ENCODE results near the gene CXCL1.

Gene CXCL1

DNA sequence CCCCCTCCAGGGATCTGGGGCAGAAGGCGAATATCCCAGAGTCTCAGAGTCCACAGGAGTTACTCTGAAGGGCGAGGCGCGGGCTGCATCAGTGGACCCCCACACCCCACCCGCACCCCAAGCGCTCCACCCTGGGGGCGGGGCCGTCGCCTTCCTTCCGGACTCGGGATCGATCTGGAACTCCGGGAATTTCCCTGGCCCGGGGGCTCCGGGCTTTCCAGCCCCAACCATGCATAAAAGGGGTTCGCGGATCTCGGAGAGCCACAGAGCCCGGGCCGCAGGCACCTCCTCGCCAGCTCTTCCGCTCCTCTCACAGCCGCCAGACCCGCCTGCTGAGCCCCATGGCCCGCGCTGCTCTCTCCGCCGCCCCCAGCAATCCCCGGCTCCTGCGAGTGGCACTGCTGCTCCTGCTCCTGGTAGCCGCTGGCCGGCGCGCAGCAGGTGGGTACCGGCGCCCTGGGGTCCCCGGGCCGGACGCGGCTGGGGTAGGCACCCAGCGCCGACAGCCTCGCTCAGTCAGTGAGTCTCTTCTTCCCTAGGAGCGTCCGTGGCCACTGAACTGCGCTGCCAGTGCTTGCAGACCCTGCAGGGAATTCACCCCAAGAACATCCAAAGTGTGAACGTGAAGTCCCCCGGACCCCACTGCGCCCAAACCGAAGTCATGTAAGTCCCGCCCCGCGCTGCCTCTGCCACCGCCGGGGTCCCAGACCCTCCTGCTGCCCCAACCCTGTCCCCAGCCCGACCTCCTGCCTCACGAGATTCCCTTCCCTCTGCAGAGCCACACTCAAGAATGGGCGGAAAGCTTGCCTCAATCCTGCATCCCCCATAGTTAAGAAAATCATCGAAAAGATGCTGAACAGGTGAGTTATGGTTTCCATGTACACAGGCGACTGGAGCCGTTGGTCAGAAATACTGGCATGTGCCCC lies at the start of gene CXCL1:
TSS of gene CXCL1 (plus strand) at position 264 of the 926 bp plus-strand sequence. CDS start at position 342, 78 bp downstream.
- DNase-seq: no peak

DNA sequence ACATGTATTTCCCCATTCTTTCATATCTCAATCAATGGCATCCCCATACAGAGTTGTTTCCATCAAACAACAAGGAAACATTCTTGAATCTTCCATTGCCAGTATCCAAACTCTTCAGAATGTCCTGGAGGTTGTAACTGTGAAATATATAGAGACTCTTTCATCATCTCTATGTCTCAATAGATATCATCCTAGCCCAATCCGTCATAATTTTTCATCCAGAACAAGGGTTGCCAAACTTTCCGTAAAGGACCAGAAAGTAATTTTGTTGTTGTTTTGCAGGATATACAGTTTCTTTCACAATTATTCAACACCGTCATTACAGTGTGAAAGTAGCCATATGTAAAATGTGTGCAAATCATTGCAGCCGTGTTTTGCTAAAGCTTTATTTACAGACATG lies 47.9 kb upstream of the CXCL1 start:
- no peak for DNase-seq

GRCh38 chr4:73822389-73822788 lies 46.8 kb upstream of the CXCL1 start:
- DNase-seq: no peak

DNA sequence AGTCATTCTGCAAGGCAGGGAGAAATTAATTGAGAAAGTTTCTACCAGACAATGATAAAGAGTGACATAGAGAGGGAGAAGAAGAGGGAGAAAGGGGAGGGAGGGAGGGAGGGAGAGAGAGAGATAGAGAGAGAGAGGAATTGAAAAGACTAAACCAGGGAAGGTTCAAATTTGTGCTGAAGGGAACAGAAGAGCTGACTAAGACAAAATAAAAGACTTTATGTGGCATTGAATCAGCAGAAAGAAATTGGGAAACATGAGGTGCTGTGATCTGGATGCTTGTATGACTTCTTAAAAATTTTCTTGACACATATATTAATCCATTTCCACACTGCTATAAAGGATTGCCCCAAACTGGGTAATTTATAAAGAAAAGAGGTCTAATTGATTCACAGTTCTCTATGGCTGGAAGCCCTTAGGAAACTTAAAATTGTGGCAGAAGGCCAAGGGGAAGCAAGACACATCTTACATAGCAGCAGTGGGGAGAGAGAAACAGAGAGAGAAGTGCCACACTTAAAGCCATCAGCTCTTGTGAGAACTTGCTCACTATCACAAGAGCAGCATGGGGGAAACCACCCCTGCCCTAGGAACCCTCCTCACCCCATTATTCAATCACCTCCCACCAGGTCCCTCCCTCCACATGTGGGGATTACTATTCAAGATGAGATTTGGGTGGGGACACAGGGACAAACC lies 46.2 kb upstream of the CXCL1 start:
- no peak for DNase-seq

DNA sequence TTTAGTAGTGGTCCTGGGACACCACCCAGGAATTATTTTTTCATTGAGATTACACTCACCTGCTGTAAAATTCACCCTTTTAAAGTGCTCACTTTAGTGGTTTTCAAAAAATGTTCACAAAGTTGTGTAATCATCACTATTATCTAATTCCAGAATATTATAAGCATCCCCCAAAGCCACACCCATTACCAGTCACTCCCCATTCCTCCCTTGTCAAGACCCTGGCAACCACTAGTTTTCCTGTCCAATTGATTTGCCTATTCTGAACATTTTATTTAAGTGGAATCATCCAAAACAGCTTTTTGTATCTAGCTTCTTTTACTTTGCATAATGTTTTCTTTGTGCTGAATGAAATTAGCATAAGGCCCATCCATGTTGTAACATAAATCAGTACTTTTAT lies 45.4 kb upstream of the CXCL1 start:
- DNase-seq: no peak

DNA sequence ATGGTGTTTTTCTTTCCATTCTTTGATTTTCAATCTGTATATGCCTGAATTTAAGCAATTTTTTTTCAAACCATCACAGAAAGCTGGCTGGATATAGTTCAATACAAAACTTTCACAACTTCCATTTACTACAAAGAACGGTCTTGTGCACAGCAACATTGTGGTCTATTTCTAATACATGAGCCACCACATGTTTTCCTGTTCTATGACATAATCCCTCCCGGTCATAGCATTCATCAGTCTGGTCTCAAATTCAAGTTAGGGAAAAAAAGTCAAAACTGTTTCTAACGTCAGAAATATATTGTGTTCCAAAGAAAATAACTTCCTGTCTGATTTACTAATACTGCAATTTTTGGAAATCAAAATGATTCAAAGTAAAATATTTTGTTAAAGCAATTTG lies 40.2 kb upstream of the CXCL1 start:
- DNase-seq: no peak

DNA sequence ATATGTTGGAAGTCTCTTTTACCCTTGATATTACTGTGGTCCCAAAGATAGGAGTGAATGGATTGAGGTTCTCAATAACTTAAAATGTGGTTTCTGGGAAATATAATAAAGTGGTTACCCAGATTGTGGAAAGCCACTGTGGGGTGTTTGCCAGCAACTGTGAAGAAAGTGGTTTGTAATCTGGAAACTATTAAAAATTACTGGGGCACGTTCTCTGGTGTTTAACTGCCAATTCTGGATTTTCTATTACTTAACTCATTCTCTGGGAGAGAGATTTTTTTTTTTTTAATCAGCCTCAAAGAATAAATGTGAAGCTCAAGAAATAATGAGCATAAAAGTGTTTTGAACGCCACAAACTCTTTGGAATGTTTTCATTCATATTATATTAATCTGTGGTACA lies 37.6 kb upstream of the CXCL1 start:
- DNase-seq: no peak

DNA sequence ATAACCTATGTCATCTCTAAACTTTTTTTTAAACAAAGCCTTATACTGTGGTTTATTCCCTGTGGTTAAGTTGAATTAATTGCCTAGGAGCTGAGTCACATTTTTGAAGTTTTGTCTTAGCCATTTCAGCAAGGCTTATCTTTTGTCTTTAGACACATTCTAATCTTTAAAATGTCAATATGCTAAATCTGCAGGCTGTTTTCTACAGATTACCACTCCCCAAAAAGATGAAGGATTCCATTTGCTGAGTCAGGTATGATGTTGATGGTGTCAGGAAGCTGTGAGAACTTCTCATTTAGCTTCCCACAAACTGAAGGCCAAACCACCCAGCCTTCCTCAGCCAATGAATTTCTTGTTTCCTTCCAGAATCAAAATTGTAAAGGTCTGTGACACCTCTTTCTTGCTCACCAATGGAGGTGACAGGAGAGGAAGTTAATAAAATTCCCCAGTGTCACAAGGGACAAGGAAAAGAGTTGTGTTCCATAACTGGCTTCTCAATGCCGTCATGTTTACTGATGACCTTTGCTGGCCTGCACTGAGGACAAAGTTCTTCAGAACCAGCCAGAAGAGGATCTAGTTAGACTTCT lies 36.4 kb upstream of the CXCL1 start:
- DNase-seq: no peak

DNA sequence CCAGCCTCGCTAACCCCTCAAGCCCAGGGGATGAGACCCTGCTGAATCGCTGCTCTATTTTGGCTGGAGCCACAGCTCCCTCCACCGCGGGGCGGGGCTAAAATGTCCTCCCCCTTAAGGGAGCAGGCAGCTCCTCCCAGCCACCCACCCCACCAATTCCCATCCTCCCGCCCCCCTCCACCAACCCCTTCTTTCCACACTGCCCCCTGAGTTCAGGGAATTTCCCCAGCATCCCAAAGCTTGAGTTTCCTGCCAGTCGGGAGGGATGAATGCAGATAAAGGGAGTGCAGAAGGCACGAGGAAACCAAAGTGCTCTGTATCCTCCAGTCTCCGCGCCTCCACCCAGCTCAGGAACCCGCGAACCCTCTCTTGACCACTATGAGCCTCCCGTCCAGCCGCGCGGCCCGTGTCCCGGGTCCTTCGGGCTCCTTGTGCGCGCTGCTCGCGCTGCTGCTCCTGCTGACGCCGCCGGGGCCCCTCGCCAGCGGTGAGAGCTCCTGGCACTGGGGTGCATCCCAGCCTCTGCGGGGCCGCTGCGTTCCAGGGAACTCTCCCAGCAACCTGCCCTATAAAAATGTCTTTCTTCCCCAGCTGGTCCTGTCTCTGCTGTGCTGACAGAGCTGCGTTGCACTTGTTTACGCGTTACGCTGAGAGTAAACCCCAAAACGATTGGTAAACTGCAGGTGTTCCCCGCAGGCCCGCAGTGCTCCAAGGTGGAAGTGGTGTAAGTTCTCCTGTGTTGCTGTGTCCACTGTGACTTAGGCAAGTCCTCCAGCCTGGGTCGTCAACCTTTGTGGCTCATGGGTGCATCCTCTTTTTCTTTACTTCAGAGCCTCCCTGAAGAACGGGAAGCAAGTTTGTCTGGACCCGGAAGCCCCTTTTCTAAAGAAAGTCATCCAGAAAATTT lies 32.6 kb upstream of the CXCL1 start, which contains the start of gene CXCL6:
TSS of gene CXCL6 (plus strand) at position 306 of the 907 bp plus-strand sequence. CDS start at position 379, 73 bp downstream.
- DNase-seq: no peak

DNA sequence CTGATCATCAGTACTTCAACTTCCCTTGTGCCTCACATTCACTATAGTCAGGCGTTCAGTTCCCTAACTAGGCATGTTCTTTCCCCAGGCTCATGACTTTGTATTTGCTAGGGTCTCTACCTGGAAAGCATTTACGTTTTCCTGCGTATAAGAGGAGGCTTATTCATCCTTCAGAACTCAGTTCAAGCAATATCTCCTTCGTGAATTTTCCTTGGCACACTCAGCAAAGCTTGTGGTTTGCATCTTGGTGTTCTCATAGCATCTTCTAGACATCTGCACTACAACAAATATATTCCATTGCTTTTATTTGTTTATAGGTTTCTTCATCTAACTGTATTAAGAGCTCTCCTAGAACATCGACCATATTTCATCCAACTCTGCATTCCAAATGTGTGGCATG lies 30.1 kb upstream of the CXCL1 start:
- DNase-seq: no peak

- DNase-seq: no peak
Measured at GRCh38 chr4:73839715-73840114, 29.5 kb upstream of the CXCL1 start.

GRCh38 chr4:73841243-73841925 lies 27.8 kb upstream of the CXCL1 start:
- no peak for DNase-seq

- DNase-seq: no peak
Measured at GRCh38 chr4:73842696-73843095, 26.5 kb upstream of the CXCL1 start.

- no peak for DNase-seq
Measured at GRCh38 chr4:73843369-73843768, 25.8 kb upstream of the CXCL1 start.

DNA sequence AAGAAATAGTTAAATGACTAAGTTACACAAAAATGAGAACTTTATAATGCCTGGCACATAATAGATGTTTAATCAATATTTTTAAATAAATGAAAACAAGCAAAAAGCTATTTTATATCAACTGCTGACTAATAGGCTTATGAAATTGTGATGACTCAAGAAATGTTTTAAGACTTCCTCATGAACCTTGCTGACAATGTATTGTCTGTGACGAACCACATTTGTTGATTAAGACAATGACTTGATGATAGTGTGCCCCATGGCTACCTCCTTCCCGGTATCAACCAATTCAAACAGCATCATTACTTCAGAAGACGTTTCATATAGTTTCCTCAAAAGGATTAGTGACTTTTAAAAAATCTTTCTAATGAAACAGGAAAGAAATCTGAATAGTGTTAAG lies 24.8 kb upstream of the CXCL1 start:
- DNase-seq: no peak

DNA sequence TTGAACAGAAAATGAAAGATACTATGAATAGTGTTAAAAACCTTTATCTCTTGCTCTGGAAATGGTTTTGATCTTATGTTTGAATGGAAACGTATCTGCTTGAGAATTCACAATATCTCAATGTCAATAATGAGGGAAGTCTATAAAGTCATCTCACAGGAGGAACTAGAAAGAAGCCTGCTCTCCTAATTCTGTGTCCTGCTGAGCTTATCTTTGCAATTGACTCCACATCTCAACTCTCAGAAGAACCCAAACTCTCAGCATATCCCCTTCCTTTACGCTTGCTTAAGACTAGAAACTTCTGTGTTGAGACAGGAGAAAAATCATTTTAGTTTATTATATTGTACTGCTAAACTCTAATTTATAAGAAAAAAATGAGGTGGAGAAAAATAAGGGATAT lies 24.4 kb upstream of the CXCL1 start:
- DNase-seq: no peak

- DNase-seq: no peak
Measured at GRCh38 chr4:73847526-73848182, 21.5 kb upstream of the CXCL1 start.

DNA sequence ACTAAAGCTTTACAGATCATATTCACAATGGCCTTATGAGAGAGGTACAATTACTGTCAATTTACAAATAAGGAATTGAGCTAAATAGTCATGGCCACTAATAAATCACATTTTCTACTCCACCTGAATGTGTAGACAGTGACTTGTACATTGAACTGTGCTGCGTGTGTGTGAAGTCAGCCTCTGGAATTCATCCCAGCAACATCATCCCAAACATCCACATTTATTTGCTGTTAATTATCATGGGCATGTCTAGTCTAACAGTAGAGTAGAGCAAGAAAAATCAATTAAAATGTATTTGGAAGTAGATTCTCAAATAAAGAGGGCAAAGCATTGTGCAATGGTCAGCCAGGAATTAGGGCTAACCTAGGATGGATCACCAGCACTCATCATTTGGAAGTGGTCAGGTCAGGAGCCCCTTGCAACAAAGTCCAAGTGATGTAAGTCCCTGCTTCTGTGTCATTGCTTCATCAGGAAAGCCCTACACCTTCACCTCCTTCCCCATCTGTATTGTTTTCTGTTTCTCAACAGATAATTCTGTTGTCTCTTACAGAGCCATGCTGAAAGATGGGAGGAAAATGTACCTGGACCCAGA lies 20.9 kb upstream of the CXCL1 start:
- DNase-seq: no peak

DNA sequence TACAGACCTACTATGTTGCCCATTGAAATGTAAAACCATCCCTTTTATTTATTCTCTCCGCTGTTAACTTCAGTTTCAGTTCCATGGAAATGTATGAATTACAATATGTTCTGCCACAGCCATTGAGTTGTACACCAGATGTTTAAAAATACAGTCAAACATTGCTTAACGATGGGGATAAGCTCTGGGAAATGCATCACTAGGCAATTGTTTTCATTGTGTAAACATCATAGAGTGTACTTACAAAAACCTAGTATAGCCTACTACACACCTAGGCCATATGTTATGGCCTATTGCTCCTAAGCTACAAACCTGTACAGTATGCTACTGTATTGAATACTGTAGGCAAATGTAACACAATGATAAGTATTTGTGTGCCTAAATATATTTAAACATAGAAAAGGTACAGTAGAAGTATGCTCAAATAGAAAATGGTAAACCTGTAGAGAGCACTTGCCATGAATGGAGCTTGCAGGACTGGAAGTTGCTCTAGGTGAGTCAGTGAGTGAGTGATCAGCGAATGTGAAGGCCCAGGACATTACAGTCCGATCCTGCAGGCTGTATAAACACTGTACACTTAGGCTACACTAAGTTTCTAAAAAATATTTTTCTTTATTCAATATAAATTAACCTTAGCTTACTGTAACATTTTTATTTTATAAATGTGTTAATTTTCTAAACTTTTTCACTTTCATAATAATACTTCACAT lies 18.8 kb upstream of the CXCL1 start:
- no peak for DNase-seq

GRCh38 chr4:73851293-73851692 lies 17.9 kb upstream of the CXCL1 start:
- DNase-seq: no peak

All from activated CD8-positive, alpha-beta memory T cell treated with anti-CD3 and anti-CD28 coated beads, Interleukin-2, amount 50 U/mL, for 48 hours (primary cell).